Measurements from ENCODE around the gene RINL. TPM values are rescaled to one million over a fixed set of nuclear protein-coding genes. Genes with fewer than 3 reads are reported as not detected.

The RINL gene
- total RNA-seq, 1 donor from 2014 or later, result 4.6 TPM

DNA sequence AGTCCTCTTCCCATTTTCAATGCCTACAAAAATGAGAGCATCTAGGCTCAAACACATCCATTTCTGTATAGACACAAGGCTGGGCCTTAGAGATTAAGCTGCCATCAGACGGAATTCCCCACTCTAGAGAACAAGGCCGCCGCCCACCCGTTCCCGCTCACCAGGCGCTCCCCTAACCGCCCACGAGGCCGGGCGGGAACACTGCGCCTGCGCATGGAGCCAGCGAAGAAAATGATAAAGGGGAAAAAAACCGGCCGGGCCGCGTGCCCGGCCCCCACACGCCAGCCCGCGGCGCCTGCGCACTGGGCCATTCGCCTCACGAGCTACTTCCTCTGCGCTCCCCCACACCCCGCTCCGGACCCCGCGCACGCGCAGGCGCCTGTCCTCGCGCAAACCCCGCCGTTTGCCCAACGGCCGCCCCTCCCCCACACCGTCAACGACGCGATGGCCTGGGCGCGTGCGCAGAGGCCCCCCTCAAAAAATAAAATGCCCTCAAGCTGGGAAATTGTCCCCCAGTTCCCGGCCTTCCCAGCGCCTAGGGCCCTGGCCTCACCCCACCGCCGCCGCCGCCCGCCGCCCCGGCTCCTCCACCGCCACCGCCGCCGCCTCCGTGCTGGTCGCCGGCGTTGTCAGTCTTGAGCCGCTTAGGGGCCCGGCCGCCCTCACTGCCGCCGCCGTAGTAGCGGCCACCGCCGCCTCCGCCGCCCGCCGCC lies 28.8 kb downstream of the RINL start:
- peak; percentile 95 for DNase-seq

DNA sequence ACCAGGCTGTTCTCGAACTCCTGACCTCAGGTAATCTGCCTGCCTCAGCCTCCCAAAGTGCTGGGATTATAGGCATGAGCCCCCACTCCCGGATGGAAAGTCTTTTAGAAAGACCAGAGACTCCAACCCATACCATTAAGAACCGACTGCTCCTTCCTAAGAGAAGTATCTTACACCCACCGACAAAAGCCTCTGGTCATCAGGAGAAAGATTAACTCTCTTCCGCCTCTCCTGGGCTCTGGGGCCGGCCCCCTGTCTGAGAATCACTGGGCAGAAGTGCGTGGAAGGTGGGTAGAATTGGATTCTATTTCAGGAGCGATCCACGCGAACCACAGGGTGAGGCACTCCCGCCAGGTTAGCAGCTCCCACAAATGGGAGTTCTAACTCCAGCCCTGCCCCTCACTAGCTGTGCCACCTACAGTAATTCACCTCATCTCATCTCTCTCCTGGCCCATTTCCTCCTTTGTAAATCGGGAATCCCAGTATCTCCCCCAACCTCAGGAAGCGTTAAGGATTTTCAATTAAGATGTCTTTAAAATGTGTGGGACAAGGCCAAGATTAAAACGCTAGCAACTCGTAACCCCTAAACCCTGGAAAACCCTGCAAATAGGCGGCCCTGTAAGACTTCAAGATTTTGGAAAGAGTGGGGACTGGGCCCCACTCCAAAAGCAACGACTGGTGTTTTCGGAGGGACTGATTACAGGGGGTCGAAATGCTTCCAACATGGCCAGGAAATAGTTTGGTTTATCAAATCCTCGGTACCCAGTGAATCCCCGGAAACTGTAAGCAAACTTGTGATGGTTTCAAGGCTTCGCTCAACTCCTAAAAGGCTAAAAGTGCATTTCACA lies 29.6 kb downstream of the RINL start:
- DNase-seq, result no peak

DNA sequence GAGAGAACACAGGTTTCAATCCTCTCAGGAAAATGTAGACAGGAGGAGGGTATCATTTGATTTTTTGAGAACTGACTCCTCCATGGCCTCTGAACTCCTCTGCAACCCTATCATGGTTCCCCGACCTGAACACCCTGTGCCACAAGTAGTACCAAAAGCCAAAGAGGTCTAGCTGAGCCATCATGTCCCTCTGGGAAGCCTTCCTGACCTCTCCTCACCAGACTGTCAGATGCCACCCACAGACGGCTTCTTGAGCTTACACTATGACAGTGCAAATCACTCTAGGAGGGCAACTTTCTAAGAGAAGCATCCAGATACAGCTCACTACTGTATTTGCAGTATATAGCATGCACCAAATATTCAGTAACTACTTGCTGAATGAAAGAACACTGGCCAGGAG lies 32.0 kb downstream of the RINL start:
- DNase-seq, result no peak

DNA sequence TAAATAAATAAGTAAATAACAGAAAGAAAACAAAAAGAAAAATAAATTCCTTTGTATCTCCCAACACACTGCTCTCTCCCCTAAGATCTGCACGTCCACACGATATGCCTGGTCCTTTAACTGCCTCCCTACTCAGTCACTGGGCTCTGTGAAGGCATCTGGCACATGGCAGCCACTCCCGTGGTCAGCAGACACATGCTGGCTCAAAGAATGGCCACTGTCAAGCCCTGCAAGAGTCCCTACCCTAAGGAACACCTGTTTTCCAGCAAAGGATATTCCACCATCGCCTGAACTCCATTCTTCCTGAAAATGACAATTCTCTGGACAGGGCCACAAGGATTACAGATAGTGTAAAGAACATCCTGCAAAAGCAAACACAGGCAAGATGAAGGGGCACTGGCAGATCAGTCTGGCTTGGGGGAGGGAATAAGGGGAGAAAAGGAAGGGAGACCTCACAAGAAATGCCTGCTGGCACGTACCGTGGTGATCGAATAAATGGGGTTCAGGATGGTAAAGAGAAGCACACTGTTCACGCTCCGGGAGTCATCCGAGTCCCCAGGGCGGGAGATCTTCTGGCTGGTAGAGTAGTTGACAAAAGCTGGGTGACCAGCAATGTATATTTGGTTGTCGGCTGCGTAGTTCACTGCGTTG lies 32.6 kb downstream of the RINL start:
- DNase-seq, result no peak

DNA sequence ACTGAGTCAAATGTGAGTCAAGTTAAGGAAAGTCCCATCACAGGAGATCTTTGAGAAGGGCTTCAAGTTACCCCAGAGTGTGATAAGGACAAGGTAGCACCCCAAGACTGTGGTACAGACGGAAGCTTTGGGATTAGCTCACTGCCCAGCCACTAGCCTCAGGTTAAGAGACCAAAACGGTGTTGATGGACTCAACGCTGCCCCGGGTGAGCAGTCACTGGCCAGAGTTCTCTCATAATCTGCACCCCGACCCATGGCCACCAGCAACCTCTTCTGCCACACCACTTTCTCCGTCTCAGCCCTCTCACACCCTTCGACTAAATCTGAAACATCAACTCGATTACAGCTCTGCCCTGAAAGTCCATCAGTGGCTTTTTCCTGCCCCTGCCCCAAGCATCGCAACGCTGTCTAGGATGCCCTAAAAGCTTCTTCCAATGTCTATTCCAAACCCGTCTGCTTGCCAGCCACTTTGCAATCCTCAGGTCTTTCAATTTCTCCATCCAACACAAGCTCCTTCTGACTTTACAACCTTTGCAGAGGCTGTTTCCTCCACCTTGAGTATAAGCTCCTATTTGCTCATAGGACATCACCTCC lies 33.9 kb downstream of the RINL start:
- no peak for DNase-seq

DNA sequence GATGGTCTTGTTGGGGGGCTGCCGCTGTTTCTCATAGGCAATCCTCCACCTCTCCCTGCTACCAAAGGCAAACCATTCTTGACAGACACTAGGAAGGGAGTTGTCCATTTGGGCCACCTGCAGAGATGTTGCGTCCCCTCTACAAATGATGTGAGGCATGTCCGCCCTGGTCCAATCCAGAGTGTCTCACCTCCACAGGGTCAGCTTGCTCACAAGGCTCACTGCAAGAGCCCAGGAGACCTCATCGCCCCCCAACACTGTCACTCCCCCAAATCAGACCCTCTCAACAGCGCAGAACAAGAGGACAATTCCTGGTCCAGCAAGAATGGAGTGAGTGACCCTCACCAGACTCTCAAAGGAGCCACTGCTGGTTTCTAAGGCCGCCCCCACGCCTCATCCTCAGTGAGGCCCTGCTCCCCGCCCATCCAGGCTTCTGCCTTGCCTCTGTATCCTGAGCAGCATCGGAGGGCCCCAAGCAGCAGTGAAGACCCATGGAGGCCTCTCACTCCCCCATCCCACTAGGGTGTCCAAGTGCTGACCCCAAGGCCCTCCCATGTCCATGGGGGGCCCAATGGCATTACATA lies 34.8 kb downstream of the RINL start:
- DNase-seq, result no peak

DNA sequence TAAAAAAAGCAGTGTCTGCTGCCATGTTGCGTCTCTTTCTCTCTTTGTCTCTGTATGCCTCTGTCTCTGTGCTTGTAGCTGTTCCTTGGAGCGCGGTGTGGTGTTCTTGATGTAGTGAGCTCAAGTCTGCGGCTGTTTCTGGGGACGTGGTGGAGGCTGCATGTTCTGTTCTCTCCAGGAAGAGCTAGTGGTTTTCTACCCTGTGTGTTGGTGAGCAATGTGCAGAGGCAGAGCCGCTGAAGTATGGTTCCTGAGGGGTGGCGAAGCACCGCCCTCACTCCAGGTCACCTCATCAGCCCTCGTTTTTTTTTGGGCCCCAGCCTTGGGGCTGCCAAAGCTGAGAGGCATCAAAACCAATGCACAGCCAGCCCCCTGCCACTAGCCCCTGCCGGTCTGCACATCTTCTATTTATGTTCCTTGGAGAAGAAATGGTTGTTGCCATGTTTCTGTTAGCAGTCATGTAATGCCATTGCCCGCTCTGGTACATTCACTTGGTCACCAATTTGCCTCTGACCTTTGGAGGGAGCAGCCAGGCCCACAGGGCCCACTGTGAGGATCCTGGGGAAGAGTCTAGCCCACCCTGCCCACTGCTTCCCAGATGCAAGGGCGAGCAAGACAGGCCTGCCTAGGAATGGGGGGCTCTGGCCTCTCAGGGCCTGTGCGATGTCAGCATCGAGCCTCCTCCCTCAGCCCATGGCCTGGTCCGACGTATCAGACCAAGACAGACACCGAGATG lies 35.5 kb downstream of the RINL start:
- no peak for DNase-seq

DNA sequence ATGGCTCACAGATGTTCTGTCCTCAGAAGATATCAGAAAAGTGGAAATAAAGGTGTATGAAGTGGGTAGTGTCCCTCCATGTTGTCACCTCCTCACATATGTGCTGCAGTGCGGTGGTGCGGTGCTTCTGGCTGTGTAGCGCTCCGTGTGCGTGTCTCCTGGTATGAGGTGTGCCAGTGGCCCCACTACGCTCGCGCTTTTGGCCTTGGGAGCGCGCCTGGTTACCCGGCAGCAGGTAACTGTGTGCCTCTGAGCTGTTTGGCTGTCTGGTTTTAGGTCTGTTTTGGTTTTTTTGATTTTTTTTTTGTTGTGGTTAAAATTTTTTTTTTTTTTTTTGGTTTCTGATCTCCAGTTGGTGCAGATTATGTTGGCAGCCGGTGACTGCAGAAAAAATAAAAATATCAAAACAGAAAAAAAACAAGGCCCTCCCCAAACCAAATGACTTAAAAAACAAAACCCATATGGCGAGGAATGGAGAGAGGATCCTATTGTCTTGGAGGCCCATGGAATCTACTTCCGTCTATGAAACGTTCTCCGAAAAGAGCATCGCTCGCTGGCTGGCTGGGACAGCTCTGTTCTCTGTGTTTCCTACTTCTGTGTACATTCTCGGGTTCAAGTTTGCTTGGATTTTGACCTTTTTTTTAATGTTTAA lies 36.2 kb downstream of the RINL start:
- DNase-seq, result no peak

DNA sequence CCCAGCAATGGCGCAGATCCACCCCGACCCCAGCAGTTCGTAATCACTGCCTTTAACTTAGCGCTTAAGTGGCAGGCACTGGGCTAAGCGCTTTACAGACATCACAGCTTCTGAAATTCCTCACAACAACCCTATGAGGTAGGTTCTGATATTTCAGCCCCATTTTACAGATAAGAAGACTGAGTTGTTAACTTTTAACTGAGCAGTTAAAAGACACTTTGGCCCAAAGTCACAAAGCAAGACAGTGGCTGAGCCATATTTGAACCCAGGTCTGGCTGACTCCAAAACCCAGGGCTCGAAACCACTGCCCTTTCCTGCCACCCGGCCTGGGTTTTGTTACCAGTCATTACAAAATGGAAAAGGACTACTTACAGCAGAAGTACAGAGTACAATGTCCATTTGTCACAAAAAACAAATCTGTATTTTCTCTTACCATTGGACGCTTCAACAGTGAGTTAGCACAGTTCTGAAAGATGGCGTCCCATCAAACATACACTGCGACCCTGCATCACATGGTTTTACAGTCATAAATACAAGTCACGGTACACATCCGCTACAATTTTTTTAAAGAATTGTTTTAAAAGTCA lies 36.8 kb downstream of the RINL start:
- no peak for DNase-seq

DNA sequence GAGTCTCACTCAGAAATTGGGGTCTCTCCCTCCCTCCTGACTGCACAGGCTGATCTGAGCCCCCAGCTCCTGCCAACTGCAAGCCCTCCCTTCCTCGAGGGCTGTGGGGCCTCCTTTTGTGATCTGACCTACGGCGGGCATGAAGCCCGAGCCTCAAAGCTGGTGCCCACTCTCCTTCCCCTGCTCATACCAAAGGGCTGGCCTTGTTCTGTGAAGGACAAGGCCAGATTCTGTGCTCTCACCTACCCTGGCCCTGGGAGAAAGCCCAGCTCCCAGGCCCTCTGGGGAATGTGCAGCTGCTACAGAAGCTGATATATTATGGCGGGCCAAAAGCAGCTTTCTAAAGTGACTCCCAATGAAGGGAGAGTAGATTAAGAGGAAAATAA lies 37.5 kb downstream of the RINL start:
- DNase-seq, result no peak

DNA sequence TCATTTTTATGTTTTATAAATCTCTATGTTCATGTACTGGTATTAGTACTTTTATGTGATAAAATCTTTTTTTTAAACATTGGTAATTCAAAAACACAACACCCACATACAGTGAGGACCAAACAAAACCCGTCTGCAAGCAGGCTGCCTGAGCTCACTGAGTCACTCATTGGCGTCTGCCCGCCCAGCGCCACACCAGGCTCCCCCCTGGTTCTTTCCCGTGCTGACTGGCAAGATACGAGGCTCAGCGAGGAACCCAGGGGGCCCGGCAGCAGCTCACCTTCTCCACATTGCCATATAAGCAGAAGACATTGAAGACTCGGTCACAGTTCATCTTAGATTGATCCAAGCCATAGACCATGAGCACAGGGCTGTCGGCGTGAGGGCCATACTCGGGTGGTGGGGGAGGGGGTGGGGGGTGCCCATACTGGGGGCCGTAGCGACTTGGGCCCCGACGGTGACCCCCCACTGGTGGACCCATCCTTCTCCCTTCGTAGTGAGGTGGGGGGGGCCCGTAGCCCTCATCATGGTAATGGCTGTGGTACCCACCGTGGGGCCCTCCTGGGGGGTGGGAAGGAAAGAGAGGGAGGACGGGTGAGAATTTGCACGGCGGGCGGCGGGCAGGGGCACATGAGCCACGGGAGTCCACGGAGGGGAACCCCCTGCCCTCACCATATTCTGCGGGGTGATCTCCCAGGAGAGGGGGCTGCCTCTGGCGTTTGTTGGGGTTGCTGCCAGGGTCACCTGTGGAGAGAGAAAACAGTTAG lies 38.1 kb downstream of the RINL start:
- DNase-seq, result no peak

DNA sequence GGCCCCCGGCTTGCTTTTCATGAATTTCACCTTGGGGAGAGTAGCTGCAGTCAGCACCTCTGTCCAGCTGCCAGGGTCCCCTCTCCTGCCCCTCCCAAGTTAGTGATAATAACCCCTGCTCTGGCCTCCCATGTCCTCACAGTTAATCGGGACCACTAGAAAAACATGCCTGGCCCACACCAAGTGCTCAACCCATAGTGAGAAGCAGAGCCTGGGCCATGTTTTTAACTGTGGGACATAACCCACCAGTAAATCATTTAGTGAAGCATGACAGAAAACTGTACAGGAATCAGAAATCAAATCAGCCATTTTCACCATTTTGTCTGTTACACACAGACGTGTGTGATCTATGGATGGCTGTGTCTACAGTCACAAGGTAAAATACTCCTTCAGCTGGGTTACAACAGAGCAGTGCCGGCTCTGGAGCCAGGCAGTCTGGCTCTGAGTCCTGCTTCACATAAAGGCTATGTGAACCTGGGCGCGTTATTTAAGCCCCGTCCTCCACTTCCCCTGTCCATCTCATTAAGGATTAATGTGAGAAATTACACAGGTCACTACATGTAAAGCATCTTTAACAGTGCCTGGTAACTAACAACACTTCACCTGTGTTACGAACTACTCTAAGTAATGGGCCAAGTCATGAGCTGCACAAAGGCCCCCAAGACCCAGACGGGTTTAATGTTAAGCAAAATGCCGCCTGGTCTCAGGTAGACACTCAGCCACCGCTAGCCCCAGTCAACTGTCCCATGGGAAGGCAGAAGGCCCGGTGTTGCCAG lies 38.9 kb downstream of the RINL start:
- DNase-seq, result no peak

DNA sequence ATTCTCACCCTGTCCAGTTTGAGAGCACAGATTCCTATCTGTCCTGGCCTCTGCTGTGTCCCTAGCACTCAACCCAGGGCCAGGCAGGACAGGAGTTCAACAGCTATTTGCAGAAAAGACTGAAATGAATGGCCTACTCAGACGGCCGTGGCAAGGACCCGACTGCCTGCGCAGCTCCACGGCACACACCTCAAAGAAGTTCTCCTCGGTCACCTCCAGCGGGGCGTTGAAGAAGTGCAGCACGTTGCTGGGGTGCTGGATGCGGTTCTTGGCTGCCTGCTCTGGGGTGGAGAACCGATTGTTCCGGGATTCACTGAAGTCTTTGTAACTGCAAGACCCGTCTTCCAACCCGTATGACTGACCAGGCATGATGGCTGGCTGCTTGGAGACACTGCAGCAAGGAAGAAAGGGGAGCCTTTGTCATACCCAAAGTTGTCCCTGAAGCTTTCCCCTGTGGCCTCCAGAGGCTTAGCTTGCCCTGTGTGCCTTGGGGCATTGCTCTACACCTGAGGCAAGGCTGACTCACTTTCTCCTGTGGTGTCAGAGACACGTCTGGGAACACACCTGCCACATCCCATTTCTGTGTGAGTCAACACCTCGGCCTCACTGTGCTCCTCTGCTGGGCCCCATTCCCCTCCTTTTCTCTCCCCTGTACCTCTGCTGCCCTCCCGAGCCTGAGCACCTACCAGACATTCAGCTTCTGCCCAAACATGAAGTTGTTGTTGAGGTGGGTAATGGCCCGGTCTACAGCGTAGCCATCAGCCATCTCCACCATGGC lies 39.7 kb downstream of the RINL start:
- DNase-seq, result no peak

DNA sequence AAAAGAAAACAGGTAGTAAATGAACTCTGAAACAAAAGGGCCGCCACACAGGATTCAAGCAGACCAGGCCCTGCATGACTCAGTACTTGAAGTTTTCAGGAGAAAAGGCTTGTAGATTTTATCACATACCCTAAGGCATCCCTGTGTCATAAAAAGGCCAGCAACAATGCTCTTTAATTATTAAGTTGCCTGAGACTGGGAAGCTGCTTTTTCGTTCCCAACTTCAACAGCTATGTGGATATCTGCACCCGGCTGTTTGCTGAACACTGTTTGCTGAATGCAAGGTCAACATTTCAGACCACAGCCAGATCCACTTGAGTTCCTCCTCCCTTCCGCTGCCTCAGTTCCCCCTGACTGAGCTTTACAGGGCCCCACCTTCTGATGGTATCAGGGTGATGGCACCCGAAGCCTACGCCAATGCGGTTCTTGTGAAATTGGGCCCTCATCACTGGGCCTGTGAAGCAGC lies 40.4 kb downstream of the RINL start:
- no peak for DNase-seq

DNA sequence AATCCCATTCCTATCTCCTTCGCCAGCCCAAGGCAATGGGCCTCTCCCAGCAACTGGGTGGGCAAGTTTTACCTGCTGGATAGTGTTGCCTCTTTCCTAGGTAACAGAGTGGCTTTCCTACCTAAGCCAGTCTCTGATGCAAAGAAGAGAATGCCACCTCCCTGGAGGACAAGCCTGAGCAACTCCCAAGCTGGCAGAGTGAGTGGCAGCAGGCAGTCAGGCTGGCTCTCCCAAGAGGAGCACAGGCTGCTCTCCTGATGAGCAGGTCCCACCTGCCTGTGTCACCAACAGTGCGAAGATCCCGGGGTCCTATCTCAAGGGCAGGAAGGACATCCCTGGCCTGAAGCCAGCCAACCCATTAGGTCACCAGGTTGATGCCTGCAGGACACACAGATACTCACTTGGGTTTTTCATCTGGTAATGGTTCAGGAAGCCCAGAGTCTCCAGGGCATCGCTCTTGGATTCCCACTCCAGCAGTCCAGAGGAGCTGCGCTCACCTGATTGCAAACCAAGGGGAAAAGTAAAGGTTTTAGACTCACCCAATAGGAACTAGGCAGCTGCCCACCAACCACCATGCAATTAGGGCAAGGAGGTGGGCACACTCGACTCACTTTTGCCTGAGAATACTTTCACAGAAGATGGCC lies 41.0 kb downstream of the RINL start:
- no peak for DNase-seq

DNA sequence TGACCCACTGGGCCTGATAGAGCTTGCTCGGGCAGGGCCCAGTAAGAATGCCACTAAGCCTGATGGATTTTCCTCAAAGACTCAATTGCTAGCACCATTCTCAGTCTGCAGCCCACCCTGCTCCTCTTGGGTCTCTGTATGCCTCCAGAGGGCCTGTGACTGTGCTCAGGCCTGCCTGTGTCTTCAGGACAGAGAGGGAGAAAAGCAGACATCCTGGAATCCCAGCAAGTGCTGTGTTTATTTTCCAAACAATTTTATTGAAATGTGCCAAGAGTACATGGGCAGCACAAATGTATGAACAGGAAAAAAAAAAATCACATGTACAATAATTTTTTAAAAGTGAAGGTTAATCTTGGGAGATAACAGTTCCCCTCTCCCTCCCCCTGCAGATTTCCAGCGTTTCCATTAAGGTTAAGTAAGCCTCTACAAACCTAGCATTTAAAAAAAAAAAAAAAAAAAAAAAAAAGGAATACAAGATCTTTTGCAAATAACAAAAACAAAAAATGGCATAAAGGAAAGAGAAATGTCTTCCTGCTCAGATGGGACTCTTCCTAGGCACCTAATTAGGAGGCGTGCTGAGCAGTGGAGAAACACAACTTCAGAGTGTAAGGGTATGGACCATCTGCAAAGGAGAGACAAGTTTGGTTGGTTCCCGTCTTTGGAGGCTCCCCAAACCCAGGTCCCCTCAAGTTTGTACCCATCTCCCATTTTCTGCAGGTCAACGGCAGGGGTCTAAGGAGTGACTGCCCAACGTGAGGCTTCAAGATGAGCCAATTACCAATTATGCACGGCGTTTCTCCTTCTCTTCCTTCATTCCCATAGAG lies 41.7 kb downstream of the RINL start:
- DNase-seq, result no peak

DNA sequence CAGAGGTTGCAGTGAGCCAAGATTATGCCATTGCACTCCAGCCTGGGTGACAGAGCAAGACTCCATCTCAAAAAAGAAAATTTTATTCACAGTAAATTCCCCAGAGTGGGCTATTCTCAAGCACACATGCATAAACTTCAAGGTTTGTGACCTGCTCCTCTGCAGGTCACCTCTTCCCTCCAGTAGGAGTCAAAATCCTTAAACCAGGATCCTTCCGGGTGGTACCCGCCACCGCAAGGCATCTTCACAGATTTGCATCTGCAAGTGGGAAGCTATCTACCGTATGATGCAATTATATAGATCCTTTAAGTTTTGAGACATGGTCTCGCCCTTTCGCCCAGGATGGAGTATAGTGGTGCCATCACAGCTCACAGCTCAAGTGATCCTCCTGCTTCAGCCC lies 43.5 kb downstream of the RINL start:
- no peak for DNase-seq

Measured in skin of body (tissue), 2 donors.